HUDEP-2 (cell line): ENCODE results near the gene PCA3.

Source experiments
- DNase-seq, 76 experiments: peaks; one replicate each; lab custom pipeline; 2025; ENCODE audit not compliant: unreplicated experiment in 76 of 76; lab: John Stamatoyannopoulos, UW

The PCA3 gene

DNA sequence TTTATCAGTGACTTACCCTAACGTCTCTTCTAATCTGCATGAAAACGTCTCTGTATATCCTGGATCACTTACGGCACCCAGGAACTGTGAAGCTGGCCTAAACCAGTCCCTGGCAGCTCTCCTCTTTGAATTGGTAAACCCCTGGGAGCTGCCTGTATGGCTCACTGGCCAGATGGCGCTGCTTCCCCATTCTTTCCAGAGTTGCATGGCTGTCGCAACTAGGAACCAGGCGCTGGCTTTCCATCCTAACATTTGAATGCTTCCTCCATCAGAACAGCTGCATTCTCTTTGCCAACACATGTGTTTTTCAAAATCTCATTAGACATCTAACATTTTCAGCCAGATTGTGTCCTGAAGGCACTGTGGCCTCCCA is 8.0 kb upstream of the PCA3 start:
- DNase-seq, result peak in 3 of 76 experiments; percentile 1 to 10 (median 2)

DNA sequence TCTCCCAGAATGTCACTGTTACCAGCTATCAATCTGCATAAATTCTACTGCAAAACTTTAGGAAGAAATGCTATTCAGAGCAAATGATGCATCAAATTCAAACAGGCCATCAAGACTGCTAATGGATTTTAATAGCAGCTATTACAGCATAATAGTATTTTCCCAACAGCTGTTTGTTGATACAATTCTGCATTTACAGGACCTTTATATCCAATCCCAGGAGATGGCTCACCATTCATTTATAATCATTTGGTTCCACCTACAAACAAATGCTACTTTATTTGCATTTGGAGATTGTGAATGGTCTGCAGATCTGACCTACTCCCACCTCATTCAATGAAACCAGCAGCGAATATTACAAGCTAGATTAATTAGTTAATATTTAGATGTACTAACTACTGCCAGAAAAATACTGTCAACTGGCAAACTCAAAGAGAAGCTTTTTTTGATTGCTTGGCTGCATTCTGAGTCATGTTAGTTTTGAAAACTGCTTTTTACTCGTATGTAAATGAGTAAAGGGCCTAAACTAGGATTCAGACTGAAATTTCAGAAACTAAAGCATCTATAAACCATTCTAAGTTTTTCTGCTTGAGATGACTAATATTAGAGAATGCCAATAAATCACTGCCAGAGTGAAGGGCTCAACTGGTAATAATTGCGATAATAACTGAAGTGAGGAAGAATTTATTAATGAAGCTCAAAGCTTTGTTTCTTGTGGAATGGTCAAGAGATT is 7.1 kb upstream of the PCA3 start:
- no peak for DNase-seq

DNA sequence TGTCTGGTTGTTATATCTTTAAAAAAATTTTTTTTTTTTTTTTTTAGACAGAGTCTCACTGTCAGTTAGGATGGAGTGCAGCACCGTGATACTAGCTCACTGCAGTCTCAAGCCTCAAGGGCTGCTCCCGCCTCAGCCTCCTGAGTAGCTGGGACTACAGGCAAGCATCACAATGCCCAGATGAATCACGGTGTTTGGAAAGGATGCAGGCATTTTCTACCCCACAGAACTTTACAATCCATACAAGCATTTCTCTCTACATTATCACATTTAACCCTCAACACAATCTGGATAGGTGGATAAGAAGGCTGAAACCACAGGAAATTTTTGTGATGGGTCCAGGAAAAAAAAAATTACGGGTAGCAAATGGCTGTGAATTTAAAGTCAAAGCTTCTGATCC is 5.8 kb upstream of the PCA3 start:
- no peak for DNase-seq

DNA sequence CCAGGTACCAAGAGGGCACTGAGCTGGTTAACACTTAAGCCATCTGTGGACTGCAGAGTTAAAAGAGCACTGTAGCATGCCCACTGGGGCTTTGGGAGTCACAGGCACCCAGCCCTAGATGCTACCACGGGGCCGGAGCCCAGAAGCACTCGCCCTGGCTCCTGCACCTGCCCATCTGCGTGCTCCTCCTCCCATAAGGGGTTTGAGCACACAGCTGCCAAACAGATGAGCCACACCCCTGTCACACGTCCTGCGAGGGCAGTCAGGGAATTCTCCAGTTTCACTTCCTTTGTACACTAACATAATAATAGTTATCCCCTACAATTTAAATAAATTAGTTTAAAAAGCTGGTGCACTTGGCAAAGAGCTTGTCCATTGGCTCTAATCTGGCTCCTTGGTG is 4.5 kb upstream of the PCA3 start:
- DNase-seq, result no peak

DNA sequence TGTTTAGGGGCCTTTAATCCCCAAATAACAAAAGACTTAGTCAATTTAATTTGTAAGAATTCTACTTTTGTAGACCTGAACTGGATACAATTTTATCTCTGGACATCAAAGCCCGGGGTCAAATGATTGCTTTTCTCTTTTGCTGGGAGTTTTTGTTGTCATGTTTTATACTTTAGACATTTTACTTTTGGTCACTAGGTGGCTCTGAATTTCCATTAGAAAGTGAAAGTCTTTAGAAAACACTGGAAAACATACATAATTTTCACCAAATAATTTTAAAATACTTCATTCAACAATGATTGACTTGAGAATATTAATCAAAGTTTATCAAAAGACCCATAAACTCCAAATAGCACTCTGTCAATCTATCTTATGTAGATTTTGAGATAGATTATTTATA is 2.8 kb upstream of the PCA3 start:
- no peak for DNase-seq

DNA sequence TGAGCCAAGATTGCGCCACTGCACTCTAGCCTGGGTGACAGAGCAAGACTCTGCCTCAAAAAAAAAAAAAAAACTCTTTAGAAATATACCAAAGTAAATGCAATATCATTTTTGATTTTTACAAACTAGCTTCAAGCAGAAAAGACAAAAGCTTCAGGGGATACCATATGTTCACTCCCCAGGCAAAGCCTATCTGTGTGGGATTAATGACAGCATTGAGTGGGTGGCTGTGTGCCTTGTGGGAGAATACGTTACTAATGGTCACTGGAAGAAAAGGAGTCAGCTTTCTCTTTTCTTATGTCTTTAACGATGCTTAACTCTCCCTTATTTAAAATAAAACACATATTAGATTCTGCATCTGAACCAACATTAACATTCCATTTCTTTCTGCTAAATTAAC is 1.9 kb downstream of the PCA3 start:
- DNase-seq, result no peak

DNA sequence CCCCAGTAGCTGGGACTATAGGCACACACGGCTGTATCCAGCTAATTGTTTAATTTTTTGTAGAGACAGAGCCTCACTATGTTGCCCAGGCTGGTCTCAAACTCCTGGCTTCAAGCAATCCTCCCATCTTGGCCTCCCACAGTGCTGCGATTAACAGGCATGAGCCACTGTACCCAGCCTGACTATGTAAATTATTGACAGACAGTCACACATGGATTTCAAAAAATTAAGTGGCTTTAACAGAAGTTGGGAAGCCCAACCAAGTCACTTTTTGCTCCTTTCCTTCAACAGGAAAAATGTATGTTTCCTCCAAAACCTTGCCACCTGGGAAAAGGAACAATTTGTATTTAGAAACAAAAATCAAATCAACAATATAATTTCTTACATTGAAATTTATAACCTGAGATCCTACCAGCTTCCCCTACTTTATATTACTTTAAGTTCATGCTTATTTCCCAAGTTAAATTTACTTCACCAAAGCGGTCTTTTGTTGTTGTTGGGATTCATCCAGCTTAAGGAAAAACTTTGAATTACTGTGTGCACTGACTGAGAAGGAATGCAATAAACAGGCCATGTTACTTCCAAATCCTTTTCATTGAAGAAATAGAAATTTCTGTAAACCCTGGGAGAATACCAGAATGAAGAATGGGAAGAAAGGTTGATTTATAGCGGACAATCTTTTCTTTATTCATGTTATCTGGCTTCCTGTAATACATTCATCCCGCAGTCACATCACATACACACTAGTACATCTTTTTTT is 8.6 kb downstream of the PCA3 start:
- DNase-seq, result no peak

DNA sequence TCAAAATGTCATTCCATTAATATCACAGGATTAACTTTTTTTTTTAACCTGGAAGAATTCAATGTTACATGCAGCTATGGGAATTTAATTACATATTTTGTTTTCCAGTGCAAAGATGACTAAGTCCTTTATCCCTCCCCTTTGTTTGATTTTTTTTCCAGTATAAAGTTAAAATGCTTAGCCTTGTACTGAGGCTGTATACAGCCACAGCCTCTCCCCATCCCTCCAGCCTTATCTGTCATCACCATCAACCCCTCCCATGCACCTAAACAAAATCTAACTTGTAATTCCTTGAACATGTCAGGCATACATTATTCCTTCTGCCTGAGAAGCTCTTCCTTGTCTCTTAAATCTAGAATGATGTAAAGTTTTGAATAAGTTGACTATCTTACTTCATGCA is 20.6 kb downstream of the PCA3 start:
- DNase-seq, result no peak

DNA sequence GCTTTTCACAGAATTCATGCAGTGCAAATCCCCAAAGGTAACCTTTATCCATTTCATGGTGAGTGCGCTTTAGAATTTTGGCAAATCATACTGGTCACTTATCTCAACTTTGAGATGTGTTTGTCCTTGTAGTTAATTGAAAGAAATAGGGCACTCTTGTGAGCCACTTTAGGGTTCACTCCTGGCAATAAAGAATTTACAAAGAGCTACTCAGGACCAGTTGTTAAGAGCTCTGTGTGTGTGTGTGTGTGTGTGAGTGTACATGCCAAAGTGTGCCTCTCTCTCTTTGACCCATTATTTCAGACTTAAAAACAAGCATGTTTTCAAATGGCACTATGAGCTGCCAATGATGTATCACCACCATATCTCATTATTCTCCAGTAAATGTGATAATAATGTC is 21.3 kb downstream of the PCA3 start:
- DNase-seq, result no peak

DNA sequence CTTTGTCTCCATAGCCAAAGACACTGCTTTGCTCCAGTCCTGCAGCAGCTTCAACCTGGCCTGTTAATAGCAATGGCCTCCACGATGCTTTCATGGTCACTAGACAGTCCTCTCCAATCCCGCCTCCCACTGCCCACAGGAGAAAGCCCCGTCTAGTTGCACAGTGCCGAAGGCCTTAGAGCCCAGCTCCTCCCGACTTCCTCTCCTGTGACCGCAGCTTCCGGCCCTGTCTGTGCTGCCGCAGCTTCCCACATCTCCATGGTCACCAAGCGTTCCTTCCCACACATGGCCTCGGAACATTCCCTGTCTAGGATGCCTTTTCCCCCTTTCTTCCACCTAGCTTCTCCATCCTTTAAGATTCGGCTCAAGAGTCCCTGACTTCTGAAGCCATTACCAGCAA is 23.4 kb downstream of the PCA3 start:
- DNase-seq, result no peak

DNA sequence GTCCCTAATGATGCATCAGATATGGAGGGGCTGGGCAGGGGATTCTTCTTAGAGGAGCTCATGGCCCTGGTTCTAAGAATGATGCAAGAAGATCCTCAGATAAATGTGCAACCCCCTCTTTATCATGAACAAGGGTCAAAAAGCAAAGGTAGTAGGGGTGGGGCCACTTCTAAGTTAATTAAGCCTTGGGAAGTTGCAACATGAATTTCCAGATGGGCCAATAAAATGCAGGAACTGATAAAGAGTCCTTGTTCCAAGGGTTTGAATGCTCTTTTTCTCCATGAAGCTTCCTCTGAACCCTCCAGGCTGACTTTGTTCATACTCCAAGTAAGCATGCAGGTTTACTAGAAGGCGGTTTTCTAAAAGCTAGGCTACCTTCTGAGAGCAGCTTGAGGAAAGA is 25.6 kb downstream of the PCA3 start:
- DNase-seq, result no peak

DNA sequence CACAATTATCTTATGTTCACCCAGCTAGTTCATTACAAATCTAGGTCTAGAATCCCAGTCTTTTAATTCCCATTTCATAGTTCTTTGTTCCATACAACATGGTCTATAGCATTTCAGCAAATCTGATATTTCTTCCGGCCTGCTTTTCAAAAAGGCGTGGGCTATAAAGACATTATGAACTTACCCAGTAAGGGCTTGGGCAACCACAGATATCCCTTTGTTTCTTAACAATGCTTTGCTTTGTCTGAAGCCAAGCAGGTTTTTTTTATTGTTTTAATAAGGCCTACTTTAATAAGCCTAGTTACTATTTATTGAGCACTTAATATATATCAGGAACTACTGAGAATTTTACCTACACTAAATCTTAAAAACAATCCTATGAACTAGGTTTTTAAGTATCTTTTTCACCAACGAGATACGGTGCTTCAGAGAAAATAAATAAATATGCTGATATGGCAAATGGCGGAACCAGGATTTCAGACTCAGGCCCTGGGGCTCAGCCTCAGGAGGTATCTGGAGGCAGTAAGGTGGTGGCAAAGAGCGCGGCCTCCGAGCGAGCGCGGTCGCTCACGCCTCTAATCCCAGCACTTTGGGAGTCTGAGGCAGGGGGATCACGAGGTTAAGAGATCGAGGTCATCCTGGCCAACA is 29.7 kb downstream of the PCA3 start:
- DNase-seq, result no peak

DNA sequence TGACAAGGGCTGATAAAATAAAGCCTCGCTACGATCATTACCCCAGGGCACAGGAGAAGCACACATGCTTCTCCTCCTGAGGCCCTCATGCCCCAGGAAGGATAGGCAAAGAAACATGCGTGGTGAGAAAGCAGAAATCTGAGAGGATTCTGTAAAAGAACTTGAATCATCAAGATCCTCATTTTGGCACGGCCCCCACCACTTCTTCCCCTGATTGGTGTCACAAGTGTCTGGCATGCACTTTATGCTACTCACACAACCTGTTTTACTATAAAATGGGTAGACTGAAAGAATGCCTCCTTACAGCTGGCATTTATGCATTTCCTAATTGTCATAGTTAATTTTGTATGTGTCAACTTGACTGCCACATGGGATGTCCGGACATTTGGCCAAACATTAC is 32.1 kb downstream of the PCA3 start:
- DNase-seq, result no peak

DNA sequence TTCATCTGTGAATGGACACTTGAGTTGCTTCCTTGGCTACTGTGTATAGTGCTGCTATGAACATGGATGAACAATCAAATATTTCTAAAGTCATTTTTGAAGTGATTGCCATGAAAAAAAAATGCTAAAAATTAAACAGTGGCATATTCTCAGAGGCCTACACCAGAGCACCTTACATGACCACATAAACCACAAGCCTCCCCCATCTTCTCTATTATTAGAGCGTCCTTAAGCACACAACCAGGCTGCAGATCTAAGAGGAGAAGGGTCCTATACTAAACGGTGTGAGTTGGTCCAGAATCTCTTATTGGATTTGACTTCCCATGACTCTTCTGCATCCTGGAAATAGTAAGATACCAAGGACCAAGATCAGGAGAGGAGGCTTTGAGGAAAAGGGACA is 34.3 kb downstream of the PCA3 start:
- no peak for DNase-seq

DNA sequence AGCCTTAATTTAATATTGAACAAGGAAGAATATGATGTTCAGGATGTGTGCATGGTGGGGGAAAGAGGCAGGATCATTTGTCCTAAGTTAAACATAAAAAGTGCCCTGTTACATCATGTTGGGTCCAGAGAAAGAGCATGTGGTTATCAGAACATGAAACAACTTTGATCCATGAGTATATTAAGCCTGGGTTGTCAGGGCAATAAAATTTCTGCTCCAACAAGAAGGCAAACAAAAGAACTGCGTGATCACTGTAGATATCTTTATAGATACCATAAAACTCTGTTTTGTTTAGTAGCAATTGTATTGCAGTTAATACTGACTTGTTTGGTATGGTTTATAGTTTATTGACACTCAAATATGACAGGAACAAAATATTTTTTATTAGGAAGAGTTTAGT is 35.2 kb downstream of the PCA3 start:
- no peak for DNase-seq

DNA sequence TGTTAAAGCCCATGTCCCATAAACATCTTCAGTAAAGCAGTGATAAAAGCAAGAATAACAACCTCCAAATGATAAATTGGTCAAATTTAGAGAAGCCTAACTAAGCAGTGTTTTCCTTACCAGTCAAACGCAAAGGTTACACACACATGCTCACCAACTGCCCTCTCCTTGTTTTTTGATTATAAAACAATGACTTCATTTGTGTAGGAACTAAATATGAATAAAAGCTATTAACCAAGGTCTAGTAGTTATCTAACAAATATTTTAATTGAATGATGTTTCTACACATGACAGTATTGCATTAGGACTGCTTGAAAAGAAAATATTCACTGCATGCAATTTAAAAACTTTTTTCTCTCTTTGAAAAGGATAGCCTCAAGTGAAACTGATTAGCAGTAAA is 36.7 kb downstream of the PCA3 start:
- no peak for DNase-seq

DNA sequence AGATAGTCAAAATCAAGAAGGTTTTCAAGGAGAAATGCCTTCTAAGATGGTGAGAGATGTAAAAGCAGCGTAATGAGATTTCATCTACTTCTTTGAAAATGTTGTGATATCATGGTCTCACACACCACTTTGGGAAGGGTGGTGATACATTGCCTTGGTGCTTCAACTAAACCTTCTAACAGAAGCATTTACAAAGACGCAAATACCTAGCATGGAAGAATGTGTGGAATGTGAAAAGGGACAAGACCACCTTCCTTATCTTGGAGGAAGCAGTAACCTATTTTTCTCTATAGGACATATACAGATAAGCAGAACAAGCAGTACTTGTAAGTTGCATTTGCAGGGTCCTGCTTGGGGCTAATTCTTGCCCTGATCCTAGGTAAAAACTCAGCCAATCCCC is 38.8 kb downstream of the PCA3 start:
- no peak for DNase-seq

DNA sequence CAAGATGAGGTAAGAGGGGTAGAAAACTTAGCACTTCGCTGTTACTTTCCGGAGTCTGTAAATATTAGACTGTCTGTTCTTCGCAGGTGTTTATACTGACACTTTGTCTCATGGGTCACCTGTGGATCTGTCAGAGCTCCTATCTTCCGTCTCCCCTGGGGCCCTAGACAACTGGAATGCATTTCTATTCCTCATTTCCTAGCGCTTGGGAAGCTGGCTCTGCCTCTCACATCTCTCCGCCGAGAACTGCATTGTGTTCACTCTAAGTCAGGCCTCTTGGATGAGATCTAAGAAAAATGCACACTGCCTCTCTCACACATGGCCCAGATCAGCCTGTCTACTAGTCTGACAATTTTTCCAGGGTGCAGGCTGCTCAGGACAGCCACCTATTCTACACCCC is 39.5 kb downstream of the PCA3 start:
- DNase-seq, result no peak

DNA sequence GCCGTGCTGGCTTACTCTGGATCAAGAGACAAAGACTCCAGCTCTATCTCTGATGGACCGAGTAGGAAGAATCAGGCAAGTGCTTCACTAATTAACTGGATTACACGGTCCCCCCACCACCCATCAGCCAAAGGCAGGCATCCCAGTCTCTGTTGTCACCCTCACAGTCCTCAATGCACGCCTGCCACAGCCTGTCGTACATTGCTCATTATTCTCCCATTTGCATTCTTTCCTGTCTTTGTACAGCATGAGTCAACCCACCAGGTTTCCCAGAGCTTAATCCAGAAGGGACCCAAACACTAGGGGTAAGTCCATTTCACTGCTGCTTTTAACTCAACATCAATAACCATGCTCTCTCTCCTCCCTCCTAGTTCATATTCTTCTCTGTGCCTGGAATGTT is 44.4 kb downstream of the PCA3 start:
- no peak for DNase-seq

DNA sequence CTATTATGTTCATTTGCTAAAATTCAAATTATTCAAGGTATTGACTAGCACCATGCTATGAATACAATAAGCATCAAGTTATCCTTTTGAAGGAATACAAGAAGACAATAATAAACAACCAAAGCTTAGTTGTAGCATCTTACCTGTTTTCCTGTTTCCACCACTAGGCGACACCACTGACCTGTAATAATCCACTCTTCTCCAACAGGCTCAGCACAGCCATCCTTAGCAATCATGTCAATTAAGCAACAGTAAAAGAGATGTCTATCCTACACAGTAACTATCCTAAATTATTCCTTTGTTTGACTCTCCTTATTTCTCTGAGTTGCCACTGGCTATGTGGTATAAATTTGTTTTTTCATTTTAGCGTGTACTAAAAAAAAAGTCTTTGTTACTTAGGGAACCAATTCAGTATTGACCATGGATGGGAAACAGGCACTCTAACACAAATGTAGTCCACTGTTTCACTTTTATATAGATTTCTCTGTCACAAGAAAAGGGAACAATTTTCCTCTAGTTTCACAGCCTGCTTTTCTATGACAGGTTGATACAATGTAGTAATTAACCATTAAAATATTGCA is 46.2 kb downstream of the PCA3 start:
- DNase-seq, result peak in 34 of 76 experiments; percentile 1 to 69 (median 25)

DNA sequence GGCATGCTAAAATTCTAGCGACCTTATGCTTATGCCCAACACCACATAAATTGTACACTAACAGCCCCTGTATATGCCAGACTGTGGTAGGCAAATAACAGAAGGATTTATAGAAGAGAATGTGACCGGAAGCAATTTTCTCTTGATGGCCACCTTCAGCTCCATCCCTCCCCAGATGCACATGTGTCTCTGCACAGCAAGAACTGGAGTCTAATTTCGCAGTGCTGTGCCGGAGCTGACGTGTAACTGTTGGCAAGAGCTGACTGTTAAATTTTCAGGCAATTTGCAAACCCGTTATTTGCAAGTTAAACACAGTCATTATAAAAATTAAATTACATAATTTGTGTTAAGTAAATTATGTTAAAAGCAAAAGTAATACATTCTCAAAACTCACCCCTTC is 48.4 kb downstream of the PCA3 start:
- DNase-seq, result no peak

DNA sequence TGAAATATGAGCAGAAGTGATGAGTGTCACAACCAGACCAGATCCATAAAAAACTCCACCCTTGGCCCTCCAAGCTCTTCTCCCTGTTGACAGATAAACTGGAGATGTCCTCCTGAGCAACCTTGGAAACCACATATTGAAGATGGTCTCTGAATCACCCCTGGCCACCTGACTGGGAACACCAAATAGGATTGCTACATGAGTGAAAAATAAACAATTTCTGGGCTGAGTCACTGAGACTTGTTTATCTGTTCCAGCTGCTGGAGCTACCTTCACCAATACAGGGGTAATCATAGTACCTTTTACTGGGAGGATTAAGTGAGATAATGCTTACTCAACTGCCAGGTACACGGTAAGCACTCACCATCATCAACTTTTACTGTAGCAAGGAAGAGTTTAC is 53.3 kb downstream of the PCA3 start:
- peak in 1 of 76 experiments; percentile 29 for DNase-seq
